ENCODE data around the gene RTL1. TPM values are rescaled to one million over a fixed set of nuclear protein-coding genes. Genes with fewer than 3 reads are reported as not detected.

The RTL1 gene
- total and polyA plus RNA-seq, 7 donors: not detected

GRCh38 chr14:100846309-100846859, 57.1 kb downstream of the RTL1 start:
- Histone ChIP-seq H3K27ac (no peak overlapping the region), H3K27me3 (peaks cover 0 to 17% (median 0%) of the 10 kb centered on the region in 3 donors), H3K4me3 (no peak overlapping the region), H3K4me1 (peaks cover 0 to 6% (median 0%) of the 10 kb centered on the region in 4 donors), H3K36me3 (no peaks in the 10 kb centered on the region), H3K9me3 (no peaks in the 10 kb centered on the region)
- TF ChIP-seq CTCF (IDR thresholded peaks at IDR 0.05) (no peak), POLR2A (IDR thresholded peaks at IDR 0.05) (no peak), EP300 (IDR thresholded peaks at IDR 0.05) (no peak), POLR2AphosphoS5 (IDR thresholded peaks at IDR 0.05) (no peak)
- intact Hi-C loops (cut with DNase I): no loop called here
- WGBS, 2 donors: 92 to 93% methylated on average over 8 of the region's 8 CpGs
- DNase-seq: no peak

- no peak overlapping the region for H3K27ac ChIP-seq
- intact Hi-C loops (cut with DNase I): no loop called here
- 91% methylated on average over 17 of the region's 17 CpGs for WGBS, 2 donors
- H3K9me3 ChIP-seq: no peaks in the 10 kb centered on the region
- peaks cover 0 to 17% (median 0%) of the 10 kb centered on the region in 3 donors for H3K27me3 ChIP-seq
- H3K4me3 ChIP-seq: no peak overlapping the region
- no peak for TF ChIP-seq POLR2AphosphoS5 (IDR thresholded peaks at IDR 0.05)
- TF ChIP-seq CTCF (IDR thresholded peaks at IDR 0.05): no peak
- no peak for TF ChIP-seq EP300 (IDR thresholded peaks at IDR 0.05)
- no peak for TF ChIP-seq POLR2A (IDR thresholded peaks at IDR 0.05)
- no peaks in the 10 kb centered on the region for H3K36me3 ChIP-seq
- H3K4me1 ChIP-seq: peaks cover 0 to 6% (median 0%) of the 10 kb centered on the region in 4 donors
- DNase-seq: no peak
Observed at GRCh38 chr14:100845341-100845740, 58.2 kb downstream of the RTL1 start.

GRCh38 chr14:100844846-100845245, 58.7 kb downstream of the RTL1 start:
- TF ChIP-seq POLR2A (IDR thresholded peaks at IDR 0.05) (no peak), POLR2AphosphoS5 (IDR thresholded peaks at IDR 0.05) (no peak), CTCF (IDR thresholded peaks at IDR 0.05) (no peak), EP300 (IDR thresholded peaks at IDR 0.05) (no peak)
- intact Hi-C loops (cut with DNase I): no loop called here

GRCh38 chr14:100844421-100844820, 59.1 kb downstream of the RTL1 start:
- TF ChIP-seq POLR2AphosphoS5 (IDR thresholded peaks at IDR 0.05) (no peak), EP300 (IDR thresholded peaks at IDR 0.05) (no peak), CTCF (IDR thresholded peaks at IDR 0.05) (no peak), POLR2A (IDR thresholded peaks at IDR 0.05) (no peak)
- WGBS, 2 donors: 80 to 88% methylated on average over 9 of the region's 9 CpGs
- peaks cover 0 to 17% (median 0%) of the 10 kb centered on the region in 3 donors for H3K27me3 ChIP-seq
- intact Hi-C loops (cut with DNase I): no loop called here
- no peaks in the 10 kb centered on the region for H3K9me3 ChIP-seq
- no peak overlapping the region for H3K27ac ChIP-seq
- no peak for DNase-seq
- no peaks in the 10 kb centered on the region for H3K36me3 ChIP-seq
- peaks cover 0 to 6% (median 0%) of the 10 kb centered on the region in 4 donors for H3K4me1 ChIP-seq
- no peak overlapping the region for H3K4me3 ChIP-seq

More at GRCh38 chr14:100844846-100845245, 58.7 kb downstream of the RTL1 start:
- no peaks in the 10 kb centered on the region for H3K9me3 ChIP-seq
- DNase-seq: no peak
- no peak overlapping the region for H3K27ac ChIP-seq
- H3K36me3 ChIP-seq: no peaks in the 10 kb centered on the region
- WGBS, 2 donors: 90 to 93% methylated on average over 13 of the region's 13 CpGs
- H3K27me3 ChIP-seq: peaks cover 0 to 17% (median 0%) of the 10 kb centered on the region in 3 donors
- H3K4me1 ChIP-seq: peaks cover 0 to 6% (median 0%) of the 10 kb centered on the region in 4 donors
- no peak overlapping the region for H3K4me3 ChIP-seq

- peaks cover 0 to 17% (median 0%) of the 10 kb centered on the region in 3 donors for H3K27me3 ChIP-seq
- peaks cover 0 to 6% (median 0%) of the 10 kb centered on the region in 4 donors for H3K4me1 ChIP-seq
- no peak for DNase-seq
- intact Hi-C loops (cut with DNase I): no loop called here
- WGBS, 2 donors: 72 to 75% methylated on average over 4 of the region's 4 CpGs
- H3K4me3 ChIP-seq: no peak overlapping the region
- no peaks in the 10 kb centered on the region for H3K9me3 ChIP-seq
- TF ChIP-seq POLR2A (IDR thresholded peaks at IDR 0.05) (no peak), POLR2AphosphoS5 (IDR thresholded peaks at IDR 0.05) (no peak), EP300 (IDR thresholded peaks at IDR 0.05) (no peak), CTCF (IDR thresholded peaks at IDR 0.05) (no peak)
- no peaks in the 10 kb centered on the region for H3K36me3 ChIP-seq
- H3K27ac ChIP-seq: no peak overlapping the region
Observed at GRCh38 chr14:100844082-100844408, 59.5 kb downstream of the RTL1 start.
